ENCODE data around the gene PLEKHG3.

The PLEKHG3 gene

GRCh38 chr14:64727551-64728071 lies 23.4 kb downstream of the PLEKHG3 start:
- Mint-ChIP-seq H3K9me3 (no peaks in the 10 kb centered on the region), H3K27me3 (ENCODE audit: low read depth, poor library complexity) (peaks cover 7% of the 10 kb centered on the region), H3K27ac (no peak overlapping the region), H3K36me3 (ENCODE audit: low read depth) (peaks cover 43% of the 10 kb centered on the region), H3K4me3 (no peak overlapping the region), H3K4me1 (peaks cover 47% of the 10 kb centered on the region)
- DNase-seq = no peak
- TF ChIP-seq CTCF (IDR thresholded peaks at IDR 0.05) = no peak

DNA sequence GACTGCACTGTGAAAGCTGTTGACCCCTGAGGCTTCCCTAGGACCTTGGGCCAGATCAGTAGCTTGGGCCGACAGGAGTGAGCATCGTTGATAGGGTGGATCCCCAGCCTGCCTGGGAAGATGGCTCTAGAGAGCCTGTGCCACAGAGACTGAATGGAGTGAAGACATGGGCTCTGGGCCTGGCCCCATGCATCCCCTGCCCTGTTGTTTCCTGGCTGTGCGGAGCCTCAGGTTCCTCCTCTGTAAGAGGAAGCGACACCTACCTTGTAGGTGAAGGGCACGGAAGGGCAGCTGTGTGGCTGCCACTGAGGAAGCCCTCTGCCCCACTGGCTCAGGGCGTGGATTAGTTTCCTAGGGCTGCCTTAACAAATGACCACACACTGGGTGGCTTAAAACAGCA lies 23.9 kb downstream of the PLEKHG3 start:
- DNase-seq = no peak
- Mint-ChIP-seq H3K36me3 (ENCODE audit: low read depth) (peaks cover 45% of the 10 kb centered on the region), H3K4me3 (no peak overlapping the region), H3K27me3 (ENCODE audit: low read depth, poor library complexity) (peaks cover 7% of the 10 kb centered on the region), H3K4me1 (peaks cover 43% of the 10 kb centered on the region), H3K27ac (no peak overlapping the region), H3K9me3 (no peaks in the 10 kb centered on the region)
- no peak for TF ChIP-seq CTCF (IDR thresholded peaks at IDR 0.05)

DNA sequence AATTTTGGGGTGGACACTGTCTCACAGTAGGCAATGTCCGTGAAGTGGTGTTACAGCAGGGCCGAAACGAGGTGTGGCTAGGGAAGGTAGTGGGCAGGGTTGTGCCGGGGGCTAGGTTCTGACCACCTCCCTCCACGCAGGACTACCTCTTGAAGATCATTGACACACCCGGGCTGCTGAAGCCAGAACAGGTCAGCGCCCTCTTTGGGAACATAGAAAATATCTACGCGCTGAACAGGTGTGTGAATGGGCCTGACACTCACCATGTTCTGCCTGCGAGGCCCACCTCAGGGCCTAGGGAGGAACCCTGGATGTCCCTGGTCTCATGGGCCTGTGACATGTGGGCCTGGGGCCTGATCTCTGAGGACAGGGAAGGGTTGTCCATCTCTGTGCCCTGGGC lies 24.6 kb downstream of the PLEKHG3 start:
- peaks cover 41% of the 10 kb centered on the region for H3K4me1 Mint-ChIP-seq
- peaks cover 7% of the 10 kb centered on the region for H3K27me3 Mint-ChIP-seq (ENCODE audit: low read depth, poor library complexity)
- no peak for TF ChIP-seq CTCF (IDR thresholded peaks at IDR 0.05)
- no peaks in the 10 kb centered on the region for H3K9me3 Mint-ChIP-seq
- no peak overlapping the region for H3K27ac Mint-ChIP-seq
- DNase-seq = no peak
- H3K4me3 Mint-ChIP-seq = no peak overlapping the region
- H3K36me3 Mint-ChIP-seq (ENCODE audit: low read depth) = peaks cover 53% of the 10 kb centered on the region

DNA sequence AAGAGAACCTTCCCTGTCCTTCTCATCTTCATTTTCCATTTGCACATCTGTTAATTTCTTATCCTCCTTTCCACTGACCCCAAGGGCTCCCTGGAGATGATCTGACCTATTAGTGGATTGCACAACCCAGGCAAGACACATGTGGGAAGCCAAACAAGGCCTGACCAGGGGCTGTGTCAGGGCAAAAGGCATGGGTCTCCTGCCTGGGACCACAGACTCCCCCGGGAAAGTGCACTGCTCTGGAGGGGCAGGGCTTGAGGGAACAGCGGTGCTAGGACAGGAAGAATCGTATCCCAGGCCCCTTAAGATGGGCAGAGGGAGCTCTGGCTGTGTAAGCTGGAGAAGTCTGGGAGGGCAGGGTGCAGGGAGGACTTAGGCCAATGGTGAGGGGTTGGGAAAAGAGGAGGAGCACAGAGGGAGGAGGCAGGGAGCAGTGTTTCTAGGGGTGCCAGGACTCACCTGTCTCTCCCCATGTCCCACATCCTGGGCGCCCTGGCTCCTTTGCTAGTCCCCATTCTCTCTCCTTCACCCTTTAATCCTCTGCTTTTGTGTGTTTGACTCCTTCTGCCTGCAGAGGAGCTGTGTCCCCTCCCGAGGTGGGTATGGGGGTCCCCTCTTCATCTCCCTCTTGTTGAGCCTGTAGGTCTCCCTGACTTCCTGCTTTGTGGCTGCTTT lies 25.3 kb downstream of the PLEKHG3 start:
- TF ChIP-seq CTCF (IDR thresholded peaks at IDR 0.05) = no peak
- Mint-ChIP-seq H3K4me1 (peaks cover 40% of the 10 kb centered on the region), H3K27me3 (ENCODE audit: low read depth, poor library complexity) (peaks cover 7% of the 10 kb centered on the region), H3K9me3 (no peaks in the 10 kb centered on the region), H3K27ac (no peak overlapping the region), H3K36me3 (ENCODE audit: low read depth) (peaks cover 58% of the 10 kb centered on the region), H3K4me3 (no peak overlapping the region)
- DNase-seq = no peak

DNA sequence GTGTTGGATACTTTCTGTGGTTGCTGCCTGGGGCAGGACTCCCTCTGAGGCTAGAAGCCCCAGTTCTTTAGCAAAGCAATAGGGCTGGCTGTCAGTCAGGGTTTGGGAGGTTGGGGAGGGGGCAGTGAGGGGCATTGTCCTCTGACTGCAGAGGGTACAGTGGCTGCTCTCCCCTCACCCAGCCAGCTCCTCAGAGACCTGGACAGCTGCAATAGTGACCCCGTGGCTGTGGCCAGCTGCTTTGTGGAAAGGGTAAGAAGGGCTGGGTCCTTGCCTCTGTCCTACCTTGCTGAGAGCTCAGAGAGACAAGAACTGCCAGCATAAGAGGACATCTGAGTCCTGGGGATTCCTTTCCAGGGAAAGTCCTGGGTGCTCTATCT lies 25.8 kb downstream of the PLEKHG3 start:
- DNase-seq = no peak
- Mint-ChIP-seq H3K4me3 (no peak overlapping the region), H3K9me3 (no peaks in the 10 kb centered on the region), H3K27me3 (ENCODE audit: low read depth, poor library complexity) (peaks cover 7% of the 10 kb centered on the region), H3K27ac (no peak overlapping the region), H3K36me3 (ENCODE audit: low read depth) (peaks cover 61% of the 10 kb centered on the region), H3K4me1 (peaks cover 38% of the 10 kb centered on the region)
- TF ChIP-seq CTCF (IDR thresholded peaks at IDR 0.05) = no peak

GRCh38 chr14:64730681-64731080 lies 26.5 kb downstream of the PLEKHG3 start:
- DNase-seq = no peak
- Mint-ChIP-seq H3K36me3 (ENCODE audit: low read depth) (peaks cover 67% of the 10 kb centered on the region), H3K27me3 (ENCODE audit: low read depth, poor library complexity) (peaks cover 3% of the 10 kb centered on the region), H3K4me1 (peaks cover 38% of the 10 kb centered on the region), H3K9me3 (no peaks in the 10 kb centered on the region), H3K4me3 (no peak overlapping the region), H3K27ac (no peak overlapping the region)
- TF ChIP-seq CTCF (IDR thresholded peaks at IDR 0.05) = no peak
